ENCODE measurements around the gene MRPL48. TPM values are rescaled to one million over a fixed set of nuclear protein-coding genes. Genes with fewer than 3 reads are reported as not detected.

Gene MRPL48
- total RNA-seq, 2 experiments from 2014 or later, result 49.2 to 53.5 TPM

DNA sequence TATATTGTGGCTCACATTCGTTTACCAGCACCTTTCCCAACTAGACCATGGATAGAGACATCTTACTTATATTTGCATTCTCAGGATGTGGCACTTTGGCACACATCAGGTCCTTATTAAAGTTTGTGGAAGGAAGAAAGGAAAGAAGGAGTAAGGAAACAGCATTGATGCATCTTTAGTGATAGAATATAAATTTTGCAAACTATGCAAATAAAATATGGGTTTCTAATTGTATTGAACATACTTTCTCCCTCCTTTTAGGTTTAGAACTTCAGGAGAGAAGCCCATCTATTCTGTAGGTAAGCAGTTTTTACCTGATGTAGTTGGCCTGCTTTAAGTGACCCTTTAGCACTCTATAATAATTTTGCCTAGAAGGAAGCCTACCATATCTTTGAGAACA lies 20.4 kb downstream of the MRPL48 start:
- Mint-ChIP-seq H3K4me3 (no peak overlapping the region), H3K27me3 (ENCODE audit: low read depth) (no peaks in the 10 kb centered on the region), H3K36me3 (ENCODE audit: low read depth) (peaks cover 19% of the 10 kb centered on the region), H3K4me1 (ENCODE audit: low read depth) (peaks cover 2% of the 10 kb centered on the region), H3K9me3 (no peaks in the 10 kb centered on the region), H3K27ac (no peak overlapping the region)
- no peak for DNase-seq
- CTCF ChIA-PET, result interaction anchor here (0.6 kb wide), 1 partner anchor 1010 kb away, joined by 3 read pairs; no protein-coding TSS in a partner anchor
- intact Hi-C loops (cut with micrococcal nuclease), result no loop called here

DNA sequence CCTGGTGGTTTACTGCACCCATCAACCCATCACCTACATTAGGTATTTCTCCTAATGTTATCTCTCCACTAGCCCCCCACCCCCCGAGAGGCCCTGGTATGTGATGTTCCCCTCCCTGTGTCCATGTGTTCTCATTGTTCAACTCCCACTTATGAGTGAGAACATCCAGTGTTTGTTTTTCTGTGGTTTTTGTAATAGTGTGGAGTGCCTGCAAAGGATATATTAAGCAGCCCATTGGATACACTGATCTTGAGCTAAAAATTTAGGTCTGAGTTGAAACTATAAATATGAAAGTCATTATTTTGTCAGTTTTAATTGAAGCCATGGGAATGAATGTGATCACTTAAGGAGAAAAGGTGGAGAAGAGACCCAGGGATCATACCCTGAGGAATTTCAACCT lies 23.0 kb downstream of the MRPL48 start:
- Mint-ChIP-seq H3K4me3 (no peak overlapping the region), H3K9me3 (no peaks in the 10 kb centered on the region), H3K36me3 (ENCODE audit: low read depth) (peaks cover 18% of the 10 kb centered on the region), H3K27ac (no peak overlapping the region), H3K4me1 (ENCODE audit: low read depth) (no peaks in the 10 kb centered on the region), H3K27me3 (ENCODE audit: low read depth) (no peaks in the 10 kb centered on the region)
- no peak for DNase-seq
- CTCF ChIA-PET, result no interaction called here
- intact Hi-C loops (cut with micrococcal nuclease), result no loop called here

DNA sequence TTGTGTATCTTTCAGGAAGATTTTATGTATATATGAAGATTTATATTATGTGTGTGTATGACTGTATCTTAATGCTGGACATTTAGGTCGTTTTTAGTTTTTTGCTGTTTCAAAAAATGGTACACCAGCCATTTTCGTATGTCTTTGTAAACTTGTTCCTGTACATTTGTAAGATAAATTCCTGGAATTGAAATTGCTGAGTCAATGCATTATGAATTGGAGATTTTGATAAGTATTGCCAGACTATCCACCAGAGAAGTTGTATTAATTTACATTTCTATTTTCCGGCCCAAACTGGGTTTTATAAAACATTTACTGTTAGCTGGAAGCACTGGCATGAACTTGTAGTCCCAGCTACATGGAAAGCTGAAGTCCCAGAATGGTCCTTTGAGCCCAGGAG lies 24.6 kb downstream of the MRPL48 start:
- H3K27me3 Mint-ChIP-seq (ENCODE audit: low read depth), result no peaks in the 10 kb centered on the region
- intact Hi-C loops (cut with micrococcal nuclease), result no loop called here
- H3K4me1 Mint-ChIP-seq (ENCODE audit: low read depth), result no peaks in the 10 kb centered on the region
- H3K27ac Mint-ChIP-seq, result no peak overlapping the region
- no peak overlapping the region for H3K4me3 Mint-ChIP-seq
- DNase-seq, result no peak
- CTCF ChIA-PET, result no interaction called here
- H3K9me3 Mint-ChIP-seq, result no peaks in the 10 kb centered on the region
- peaks cover 13% of the 10 kb centered on the region for H3K36me3 Mint-ChIP-seq (ENCODE audit: low read depth)

DNA sequence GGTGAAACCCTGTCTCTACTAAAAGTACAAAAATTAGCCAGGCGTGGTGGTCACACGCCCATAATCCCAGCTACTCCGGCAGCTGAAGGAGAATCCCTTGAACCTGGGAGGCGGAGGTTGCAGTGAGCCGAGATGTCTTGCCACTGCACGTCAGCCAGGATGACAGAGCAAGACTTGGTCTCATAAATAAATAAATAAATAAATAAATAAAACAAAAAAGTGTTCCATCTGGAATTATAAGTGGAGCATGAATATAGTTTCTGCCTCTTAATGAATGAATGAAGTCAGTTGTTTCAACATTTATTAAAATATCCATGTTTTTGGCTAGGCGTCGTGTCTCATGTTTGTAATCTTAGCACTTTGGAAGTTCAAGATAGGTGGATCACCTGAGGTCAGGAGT lies 27.1 kb downstream of the MRPL48 start:
- DNase-seq, result no peak
- H3K9me3 Mint-ChIP-seq, result no peaks in the 10 kb centered on the region
- CTCF ChIA-PET, result no interaction called here
- H3K36me3 Mint-ChIP-seq (ENCODE audit: low read depth), result peaks cover 11% of the 10 kb centered on the region
- H3K27me3 Mint-ChIP-seq (ENCODE audit: low read depth), result no peaks in the 10 kb centered on the region
- no peaks in the 10 kb centered on the region for H3K4me1 Mint-ChIP-seq (ENCODE audit: low read depth)
- H3K4me3 Mint-ChIP-seq, result no peak overlapping the region
- intact Hi-C loops (cut with micrococcal nuclease), result no loop called here
- H3K27ac Mint-ChIP-seq, result no peak overlapping the region

DNA sequence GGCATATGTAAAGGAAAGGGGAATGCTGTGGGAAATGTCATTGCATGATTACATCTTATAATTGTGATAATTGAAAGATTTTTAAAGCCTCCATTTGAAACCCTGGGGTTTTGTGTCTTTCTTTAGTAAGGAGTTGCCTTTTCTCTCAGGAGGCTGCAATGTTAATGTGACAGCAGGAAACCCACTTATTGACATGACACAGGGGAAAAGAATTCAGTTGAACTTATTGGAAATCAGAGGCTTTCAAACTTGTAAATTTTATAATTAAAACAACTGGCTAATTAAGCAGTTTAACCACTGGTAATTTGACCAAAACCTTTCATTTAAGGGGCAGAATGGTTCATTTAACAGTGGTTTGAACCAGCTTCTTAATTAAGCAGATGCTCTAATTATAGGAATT lies 31.2 kb downstream of the MRPL48 start:
- Mint-ChIP-seq H3K4me1 (ENCODE audit: low read depth) (no peaks in the 10 kb centered on the region), H3K4me3 (no peak overlapping the region), H3K36me3 (ENCODE audit: low read depth) (peaks cover 8% of the 10 kb centered on the region), H3K27me3 (ENCODE audit: low read depth) (no peaks in the 10 kb centered on the region), H3K27ac (no peak overlapping the region), H3K9me3 (no peaks in the 10 kb centered on the region)
- no peak for DNase-seq
- intact Hi-C loops (cut with micrococcal nuclease), result no loop called here
- CTCF ChIA-PET, result no interaction called here

DNA sequence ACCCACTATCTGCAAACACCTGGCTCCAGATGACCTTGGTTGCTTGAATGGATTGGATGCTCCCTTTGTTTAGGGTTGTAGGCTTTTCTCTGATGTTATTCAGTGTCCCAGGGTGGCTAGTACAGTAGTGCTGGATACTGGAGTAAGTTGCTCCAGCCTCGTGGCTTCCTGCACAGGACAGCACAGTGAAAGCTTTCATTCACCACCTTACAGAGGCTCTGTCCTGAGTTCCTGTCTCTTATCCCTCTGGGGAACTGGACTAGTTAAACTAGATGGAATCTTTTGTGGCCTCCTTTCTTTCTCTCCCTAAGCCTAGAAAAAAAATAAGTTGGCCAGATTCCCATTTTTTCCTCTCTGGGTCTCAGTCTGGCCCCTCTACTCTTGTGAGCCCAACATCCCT lies 42.6 kb downstream of the MRPL48 start:
- H3K27me3 Mint-ChIP-seq (ENCODE audit: low read depth), result no peaks in the 10 kb centered on the region
- H3K4me1 Mint-ChIP-seq (ENCODE audit: low read depth), result no peaks in the 10 kb centered on the region
- intact Hi-C loops (cut with micrococcal nuclease), result no loop called here
- peaks cover 10% of the 10 kb centered on the region for H3K36me3 Mint-ChIP-seq (ENCODE audit: low read depth)
- CTCF ChIA-PET, result no interaction called here
- no peak for DNase-seq
- no peak overlapping the region for H3K4me3 Mint-ChIP-seq
- no peak overlapping the region for H3K27ac Mint-ChIP-seq
- H3K9me3 Mint-ChIP-seq, result no peaks in the 10 kb centered on the region

DNA sequence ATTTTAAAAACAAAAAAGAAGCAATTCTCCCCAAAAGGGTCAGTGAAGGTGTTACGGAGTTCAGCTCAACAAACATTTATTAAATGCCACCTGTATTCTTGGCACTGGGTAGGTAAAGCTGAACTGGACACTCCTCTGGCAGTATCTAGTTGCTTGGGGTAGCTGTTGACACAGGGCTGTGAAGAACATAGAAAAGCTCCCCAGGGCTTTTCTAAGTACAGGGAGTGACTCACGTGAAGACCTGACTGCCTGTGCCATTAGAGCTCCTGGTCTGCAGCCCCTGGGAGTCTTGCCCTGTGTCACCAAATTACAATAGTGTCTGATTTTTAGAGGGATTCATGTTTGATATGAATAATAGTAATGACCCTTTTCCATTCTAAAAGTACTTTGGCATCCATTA lies 45.4 kb downstream of the MRPL48 start:
- no peaks in the 10 kb centered on the region for H3K4me1 Mint-ChIP-seq (ENCODE audit: low read depth)
- no peaks in the 10 kb centered on the region for H3K27me3 Mint-ChIP-seq (ENCODE audit: low read depth)
- CTCF ChIA-PET, result no interaction called here

DNA sequence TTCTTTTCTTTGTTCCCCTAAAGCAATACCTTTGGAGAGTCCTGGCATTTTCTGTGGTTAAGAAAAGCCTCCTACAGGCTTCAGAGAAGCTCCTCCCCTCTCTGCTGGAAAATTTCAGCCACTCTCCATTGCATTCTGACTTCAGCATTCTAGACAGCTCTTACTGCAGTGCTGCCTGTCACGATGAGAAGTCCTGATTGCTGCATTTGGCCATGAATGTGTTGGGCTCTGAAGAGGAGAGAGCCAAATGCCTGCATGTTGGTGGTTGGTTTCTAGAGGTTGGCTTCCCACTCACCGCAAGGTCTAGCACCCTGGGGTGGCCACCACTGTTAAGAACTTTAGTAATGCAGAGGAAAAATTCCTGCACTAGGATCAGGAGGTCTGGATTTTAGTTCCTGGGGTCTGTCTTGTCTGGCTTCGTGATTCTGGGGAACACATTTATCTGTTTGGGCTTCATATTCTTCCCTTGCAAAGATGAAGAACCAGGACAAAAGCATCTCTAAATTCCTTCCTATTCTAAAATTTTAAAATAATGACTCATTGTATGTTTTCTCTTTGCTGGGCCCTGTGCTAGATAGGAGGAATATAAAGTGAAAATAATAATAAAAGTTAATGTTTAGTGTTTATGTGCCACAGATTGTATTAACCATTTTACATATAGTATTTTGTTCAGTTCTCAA lies 50.9 kb downstream of the MRPL48 start:
- Mint-ChIP-seq H3K27me3 (ENCODE audit: low read depth) (no peaks in the 10 kb centered on the region), H3K36me3 (ENCODE audit: low read depth) (peaks cover 11% of the 10 kb centered on the region), H3K9me3 (no peaks in the 10 kb centered on the region), H3K4me1 (ENCODE audit: low read depth) (no peaks in the 10 kb centered on the region), H3K27ac (no peak overlapping the region), H3K4me3 (no peak overlapping the region)
- no peak for DNase-seq
- CTCF ChIA-PET, result no interaction called here
- intact Hi-C loops (cut with micrococcal nuclease), result no loop called here

More for the DNA sequence above, 45.4 kb downstream of the MRPL48 start:
- no peak overlapping the region for H3K27ac Mint-ChIP-seq
- no peak overlapping the region for H3K4me3 Mint-ChIP-seq
- peaks cover 9% of the 10 kb centered on the region for H3K36me3 Mint-ChIP-seq (ENCODE audit: low read depth)
- no peak for DNase-seq
- H3K9me3 Mint-ChIP-seq, result no peaks in the 10 kb centered on the region
- intact Hi-C loops (cut with micrococcal nuclease), result no loop called here

DNA sequence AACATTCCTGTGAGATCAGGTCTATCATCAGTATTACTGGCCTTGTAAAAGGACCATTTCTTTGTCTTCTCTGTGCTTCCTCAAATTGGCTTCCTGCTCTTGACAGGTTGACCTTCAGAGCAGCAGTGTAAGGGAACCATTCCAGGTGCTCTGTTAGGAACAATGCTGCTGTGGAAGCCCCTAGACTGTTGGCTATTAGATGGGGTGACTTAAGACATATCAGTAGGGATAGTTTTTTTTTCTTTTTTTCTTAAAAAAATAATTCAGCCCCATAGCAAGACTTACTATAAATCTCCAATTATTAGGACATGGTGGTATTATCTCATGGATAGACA lies 51.4 kb downstream of the MRPL48 start:
- intact Hi-C loops (cut with micrococcal nuclease), result no loop called here
- Mint-ChIP-seq H3K4me3 (no peak overlapping the region), H3K4me1 (ENCODE audit: low read depth) (no peaks in the 10 kb centered on the region), H3K9me3 (no peaks in the 10 kb centered on the region), H3K27me3 (ENCODE audit: low read depth) (no peaks in the 10 kb centered on the region), H3K27ac (no peak overlapping the region), H3K36me3 (ENCODE audit: low read depth) (peaks cover 11% of the 10 kb centered on the region)
- no peak for DNase-seq
- CTCF ChIA-PET, result no interaction called here

DNA sequence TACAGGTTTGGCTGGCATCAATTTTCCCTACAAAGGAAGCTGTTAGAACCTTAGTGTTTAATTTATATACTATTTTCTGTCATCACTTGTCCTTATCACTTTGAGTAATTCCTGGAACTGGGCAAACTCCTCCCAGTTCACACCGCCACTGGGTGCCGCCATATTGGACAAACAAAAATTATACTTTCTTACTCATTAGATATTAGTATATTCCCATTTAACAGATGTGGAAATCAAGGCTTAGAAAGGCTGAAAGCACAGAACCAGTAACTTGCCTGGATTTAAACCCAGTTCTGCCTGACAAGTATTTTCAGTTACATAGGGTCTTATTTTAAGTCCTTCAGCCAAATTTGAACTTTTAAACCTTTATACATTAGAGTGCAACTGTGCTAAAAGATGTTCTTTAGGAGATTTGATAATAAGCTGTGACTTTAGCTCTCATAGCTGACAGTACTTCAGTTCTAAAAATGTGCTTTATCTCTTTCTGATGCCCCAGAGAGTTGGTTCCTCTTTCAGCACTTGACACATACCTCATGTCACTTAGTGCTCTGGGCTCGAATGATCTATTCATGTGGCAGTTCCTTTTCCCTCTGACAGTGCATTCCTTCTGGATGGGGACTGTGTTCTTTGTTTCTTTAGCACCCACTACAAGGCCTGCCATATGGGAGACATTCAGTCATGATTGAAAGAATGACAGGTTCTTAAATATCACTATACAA lies 63.5 kb downstream of the MRPL48 start:
- no peak overlapping the region for H3K4me3 Mint-ChIP-seq
- intact Hi-C loops (cut with micrococcal nuclease), result no loop called here
- H3K4me1 Mint-ChIP-seq (ENCODE audit: low read depth), result no peaks in the 10 kb centered on the region
- DNase-seq, result no peak
- peaks cover 12% of the 10 kb centered on the region for H3K36me3 Mint-ChIP-seq (ENCODE audit: low read depth)
- H3K27ac Mint-ChIP-seq, result no peak overlapping the region
- H3K9me3 Mint-ChIP-seq, result no peaks in the 10 kb centered on the region
- H3K27me3 Mint-ChIP-seq (ENCODE audit: low read depth), result no peaks in the 10 kb centered on the region
- CTCF ChIA-PET, result interaction anchor here (0.6 kb wide), 1 partner anchor 23 kb away, joined by 3 read pairs; no protein-coding TSS in a partner anchor

DNA sequence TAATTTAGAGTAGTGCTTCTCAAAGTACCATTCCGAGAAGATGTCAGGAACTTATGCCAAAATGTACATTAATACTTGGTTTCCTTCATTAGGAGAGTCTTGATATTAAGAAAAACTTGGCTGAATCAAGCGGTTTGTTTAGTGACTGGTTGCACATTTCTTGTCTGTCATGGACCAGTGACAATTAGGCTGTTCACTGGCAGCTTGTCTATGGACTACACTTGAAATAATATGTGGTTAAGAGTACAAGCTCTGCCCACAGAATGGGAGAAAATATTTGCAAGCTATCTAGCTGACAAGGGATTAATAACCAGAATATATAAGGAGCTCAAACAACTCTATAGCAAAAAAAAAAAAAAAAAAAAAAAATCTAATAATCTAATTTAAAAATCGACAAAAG lies 64.4 kb downstream of the MRPL48 start:
- no peak for DNase-seq
- Mint-ChIP-seq H3K9me3 (no peaks in the 10 kb centered on the region), H3K36me3 (ENCODE audit: low read depth) (peaks cover 14% of the 10 kb centered on the region), H3K4me3 (no peak overlapping the region), H3K27me3 (ENCODE audit: low read depth) (no peaks in the 10 kb centered on the region), H3K27ac (no peak overlapping the region), H3K4me1 (ENCODE audit: low read depth) (no peaks in the 10 kb centered on the region)
- CTCF ChIA-PET, result no interaction called here
- intact Hi-C loops (cut with micrococcal nuclease), result no loop called here

DNA sequence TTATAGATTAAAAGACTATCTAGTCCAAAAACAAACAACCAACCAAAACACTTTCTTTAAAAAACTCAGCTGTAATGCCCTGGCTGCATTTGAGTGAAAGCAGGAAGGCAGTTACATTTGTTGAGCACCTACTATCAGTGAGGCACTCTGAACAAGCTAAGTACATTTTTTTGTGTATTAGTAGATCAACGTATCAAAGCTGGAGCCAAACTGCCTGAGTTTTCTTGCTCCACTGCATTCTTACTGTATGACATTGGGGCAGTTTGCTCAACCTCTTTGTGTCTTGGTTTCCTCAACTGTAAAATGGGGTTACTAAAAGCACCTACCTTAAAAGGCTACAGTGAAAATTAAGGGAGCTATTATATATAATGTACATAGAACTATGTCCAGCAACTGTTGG lies 67.0 kb downstream of the MRPL48 start:
- no peak for DNase-seq
- Mint-ChIP-seq H3K27me3 (ENCODE audit: low read depth) (no peaks in the 10 kb centered on the region), H3K27ac (no peak overlapping the region), H3K36me3 (ENCODE audit: low read depth) (peaks cover 17% of the 10 kb centered on the region), H3K9me3 (no peaks in the 10 kb centered on the region), H3K4me1 (ENCODE audit: low read depth) (no peaks in the 10 kb centered on the region), H3K4me3 (no peak overlapping the region)
- intact Hi-C loops (cut with micrococcal nuclease), result no loop called here
- CTCF ChIA-PET, result no interaction called here

DNA sequence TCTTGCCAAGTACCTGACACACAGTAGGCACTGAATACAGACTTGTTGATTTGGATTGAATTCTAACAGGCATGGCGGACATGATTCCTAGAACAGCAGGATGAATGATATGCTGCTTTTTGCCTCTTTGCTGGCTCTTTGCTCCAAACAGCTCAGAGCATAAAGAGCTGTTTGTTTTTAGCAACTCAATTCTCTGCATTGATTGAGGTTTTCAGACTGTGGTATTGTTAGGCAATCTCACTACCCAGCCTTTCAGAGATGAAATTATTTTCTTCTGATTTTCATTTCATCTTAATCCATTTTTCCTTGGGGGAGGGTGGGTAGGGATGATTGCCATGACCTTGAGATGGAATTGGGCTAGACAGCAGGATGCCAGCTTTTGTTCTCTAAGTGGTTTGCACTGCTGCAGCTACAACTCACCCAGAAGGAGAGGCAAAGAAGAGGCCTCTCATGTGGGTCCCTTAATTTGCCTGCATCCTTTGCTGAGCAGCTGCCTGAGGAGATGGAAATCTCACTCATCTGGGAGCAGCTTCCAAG lies 68.4 kb downstream of the MRPL48 start:
- peaks cover 22% of the 10 kb centered on the region for H3K36me3 Mint-ChIP-seq (ENCODE audit: low read depth)
- no peaks in the 10 kb centered on the region for H3K9me3 Mint-ChIP-seq
- intact Hi-C loops (cut with micrococcal nuclease), result no loop called here
- H3K4me3 Mint-ChIP-seq, result no peak overlapping the region
- no peaks in the 10 kb centered on the region for H3K27me3 Mint-ChIP-seq (ENCODE audit: low read depth)
- no peak overlapping the region for H3K27ac Mint-ChIP-seq
- CTCF ChIA-PET, result interaction anchor here (0.7 kb wide), 1 partner anchor 1152 kb away, joined by 3 read pairs; no protein-coding TSS in a partner anchor
- no peak for DNase-seq
- no peaks in the 10 kb centered on the region for H3K4me1 Mint-ChIP-seq (ENCODE audit: low read depth)
